Natural killer cell (primary cell): ENCODE measurements around the gene RPL23. TPM values are rescaled to one million over a fixed set of nuclear protein-coding genes. Genes with fewer than 3 reads are reported as not detected.

ENCODE experiments used
- ATAC-seq, 3 donors: fragments of 150-1000 bp in 2 of 3; fragments of 200-7000 bp in 1 of 3; cut with Tn5 transposase; 1 replicate in 1 of 3; 2 replicates in 2 of 3; pipeline ENCODE4 v1.10.0; 2021; ENCODE audit warnings: mild to moderate bottlenecking in 2 of 3, moderate library complexity in 2 of 3
- DNase-seq, 2 donors: peaks; one replicate each; pipeline versions ENCODE4 v3.0.0 to v3.0.0-alpha.2; 2013 to 2021; ENCODE audit warnings: mixed read lengths in 1 of 2
- H3K27ac ChIP-seq: one replicate; pipeline ENCODE4 v1.5.1; 2013; ENCODE audit warnings: mild to moderate bottlenecking, low read length
- H3K27me3 ChIP-seq: one replicate; pipeline ENCODE4 v1.6.1; 2013; ENCODE audit warnings: low read length; ENCODE audit not compliant: control insufficient read depth, insufficient read depth
- H3K36me3 ChIP-seq: one replicate; pipeline ENCODE4 v1.6.1; 2013; ENCODE audit warnings: low read length; ENCODE audit not compliant: control insufficient read depth, insufficient read depth
- H3K4me1 ChIP-seq: one replicate; pipeline ENCODE4 v1.6.1; 2013; ENCODE audit warnings: low read length; ENCODE audit not compliant: control insufficient read depth, insufficient read depth
- H3K4me3 ChIP-seq: one replicate; pipeline ENCODE4 v1.5.1; 2013; ENCODE audit warnings: low read length
- H3K9me3 ChIP-seq: one replicate; pipeline ENCODE4 v1.6.1; 2013; ENCODE audit warnings: low read length; ENCODE audit not compliant: control insufficient read depth, insufficient read depth
- H3K27ac Mint-ChIP-seq, 2 donors: one replicate each; pipeline ENCODE4 v1.8.0; 2022; ENCODE audit warnings: mild to moderate bottlenecking in 2 of 2, mixed read lengths in 2 of 2, moderate library complexity in 1 of 2
- H3K27me3 Mint-ChIP-seq, 2 donors: one replicate each; pipeline ENCODE4 v1.8.0; 2022; ENCODE audit warnings: low read depth in 2 of 2, mixed read lengths in 2 of 2
- H3K36me3 Mint-ChIP-seq: one replicate; pipeline ENCODE4 v1.8.0; 2022; ENCODE audit warnings: mixed read lengths
- H3K4me1 Mint-ChIP-seq, 2 donors: one replicate each; pipeline ENCODE4 v1.8.0; 2022; ENCODE audit warnings: mixed read lengths in 2 of 2
- H3K4me3 Mint-ChIP-seq: one replicate; pipeline ENCODE4 v1.8.0; 2022; ENCODE audit warnings: mild to moderate bottlenecking, moderate library complexity, mixed read lengths
- H3K9me3 Mint-ChIP-seq, 2 donors: one replicate each; pipeline ENCODE4 v1.8.0; 2022; ENCODE audit warnings: mixed read lengths in 2 of 2
- CTCF ChIP-seq: fragments of 200-600 bp; IDR thresholded peaks from one replicate; pipeline ENCODE4 v1.8.0; 2022; ENCODE audit warnings: antibody characterized with exemption
- WGBS: methylation state at CpG from one replicate; pipeline ENCODE4 v1.1.7; 2013; ENCODE audit warnings: missing lambda C conversion rate; ENCODE audit not compliant: insufficient coverage; 5-methylcytosine and 5-hydroxymethylcytosine counted together
- intact Hi-C: fragments of 100-400 bp; cut with micrococcal nuclease; formaldehyde crosslinking; loops from one replicate; pipeline ENCODE4 v1.14.2; 2022
- total RNA-seq, 4 donors: library from RNA; stranded (reverse); fragments of 120-200 nt in 1 of 4; gene quantifications; one replicate each; pipeline versions ENCODE4 v1.2.3 to v1.2.4, GENCODE V29; 2013 to 2022

The RPL23 gene
- total RNA-seq, 3 donors from 2014 or later (not counting 1 experiment from before 2014, with no cell fraction given): 752 to 934 (median 923) TPM

DNA sequence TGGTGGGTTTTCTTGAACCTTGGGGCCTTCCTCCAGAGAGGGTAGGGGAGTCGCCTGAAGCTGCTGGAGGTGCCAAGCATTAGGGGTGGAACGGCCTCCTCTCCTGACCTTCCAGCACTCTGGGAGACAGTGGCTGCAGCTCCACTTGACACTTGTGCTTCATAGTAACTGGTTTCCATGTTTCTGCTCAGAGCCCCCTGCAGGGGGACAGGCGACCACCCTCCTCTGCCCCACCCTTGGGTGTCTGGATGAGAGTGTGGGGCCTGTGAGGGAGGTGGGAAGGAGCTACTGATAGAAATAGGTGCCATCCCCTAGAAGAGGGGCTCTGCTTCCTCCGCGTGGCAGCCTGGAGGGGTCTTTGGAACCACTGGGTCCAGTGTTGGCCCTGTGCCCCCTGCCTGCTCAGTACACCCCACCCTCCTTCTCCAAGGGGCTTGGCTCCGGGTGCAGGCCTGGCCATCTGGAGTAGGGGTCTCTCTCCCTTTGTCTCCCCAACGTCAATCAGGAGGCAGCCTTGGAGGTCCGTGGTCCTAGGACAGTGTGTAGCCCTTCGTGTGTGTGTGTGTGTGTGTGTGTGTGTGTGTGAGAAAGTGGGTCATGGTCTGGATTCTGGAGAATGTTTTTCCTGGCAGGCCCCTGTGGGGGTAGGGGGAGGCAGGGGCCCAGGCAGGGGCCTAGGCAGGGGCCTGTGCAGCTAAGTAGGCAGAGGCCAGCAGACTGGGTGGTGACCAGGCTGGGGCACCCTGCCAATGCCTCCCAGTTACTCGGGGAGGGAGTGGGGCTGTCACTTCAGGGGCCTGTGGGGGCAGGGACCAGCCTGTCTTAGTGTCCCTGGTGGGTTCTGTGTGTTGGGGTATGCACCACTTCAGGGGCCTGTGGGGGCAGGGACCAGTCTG lies 21.2 kb upstream of the RPL23 start:
- WGBS: 50% methylated on average over 8 of the region's 10 CpGs
- no peaks in the 10 kb centered on the region for H3K36me3 Mint-ChIP-seq
- peaks cover 23% of the 10 kb centered on the region for H3K36me3 ChIP-seq
- H3K9me3 Mint-ChIP-seq: no peaks in the 10 kb centered on the region
- ATAC-seq (no peak), DNase-seq (peak in 1 of 2 donors; percentile 9)
- no peak for TF ChIP-seq CTCF
- no peaks in the 10 kb centered on the region for H3K9me3 ChIP-seq
- peak overlapping the region; percentile 100 for H3K4me3 Mint-ChIP-seq
- no peaks in the 10 kb centered on the region for H3K27me3 Mint-ChIP-seq
- intact Hi-C loops: loop anchor here (5.0 kb wide), 2 partner anchors 172 to 278 kb away; partner anchors contain the start of gene PLXDC1
- no peak overlapping the region for H3K4me3 ChIP-seq
- peaks cover 73 to 88% of the 10 kb centered on the region in 2 donors for H3K4me1 Mint-ChIP-seq
- no peaks in the 10 kb centered on the region for H3K27me3 ChIP-seq
- peaks cover 84% of the 10 kb centered on the region for H3K4me1 ChIP-seq
- peak overlapping the region; percentile 58 for H3K27ac ChIP-seq
- H3K27ac Mint-ChIP-seq: peak overlapping the region; percentile 96 to 98

DNA sequence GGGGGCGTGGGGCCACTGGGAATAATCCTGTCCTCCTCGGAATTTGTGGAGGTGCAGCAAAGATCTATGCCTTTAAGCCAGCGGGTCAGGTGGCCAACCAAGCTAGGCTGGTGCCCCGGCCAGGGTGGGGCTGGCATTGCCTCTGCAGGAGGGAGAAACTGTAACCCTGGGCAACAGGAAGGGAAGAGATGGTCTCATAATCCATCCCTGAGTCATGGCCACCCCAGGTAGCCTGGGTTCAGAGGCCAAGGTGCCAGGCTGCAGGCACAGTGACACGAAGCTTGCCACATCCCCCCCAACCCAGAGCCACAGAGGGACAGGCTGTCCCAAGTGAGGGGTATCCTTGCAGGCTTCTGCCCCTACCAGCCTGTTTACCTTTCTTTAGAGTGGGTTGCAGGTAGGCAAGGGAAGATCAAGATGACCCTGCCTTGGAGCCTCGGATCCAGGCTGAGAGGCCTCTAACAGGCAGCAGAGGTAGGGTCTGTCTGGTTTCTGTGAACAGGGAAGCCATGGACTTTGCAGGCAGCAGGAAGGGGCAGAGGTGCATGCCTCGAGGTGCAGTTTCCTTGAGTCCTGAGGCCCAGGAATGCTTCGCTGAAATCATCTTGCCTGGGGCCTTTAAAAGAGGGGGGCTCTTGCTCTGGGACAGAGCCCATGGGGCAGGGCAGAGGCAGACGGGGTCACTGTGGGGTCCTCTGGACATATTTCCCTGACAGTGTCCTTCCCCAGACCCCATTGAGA lies 20.3 kb upstream of the RPL23 start:
- 65% methylated on average over 9 of the region's 9 CpGs for WGBS
- Histone ChIP-seq H3K36me3 (peaks cover 15% of the 10 kb centered on the region), H3K27ac (peak overlapping the region; percentile 58), H3K4me3 (no peak overlapping the region), H3K9me3 (no peaks in the 10 kb centered on the region), H3K27me3 (no peaks in the 10 kb centered on the region), H3K4me1 (peaks cover 79% of the 10 kb centered on the region)
- intact Hi-C loops: loop anchor here (5.0 kb wide), 2 partner anchors 172 to 278 kb away; partner anchors contain the start of gene PLXDC1
- Mint-ChIP-seq H3K36me3 (no peaks in the 10 kb centered on the region), H3K27me3 (no peaks in the 10 kb centered on the region), H3K9me3 (no peaks in the 10 kb centered on the region), H3K27ac (peak overlapping the region; percentile 96 to 98), H3K4me1 (peaks cover 69 to 89% of the 10 kb centered on the region in 2 donors), H3K4me3 (peak overlapping the region; percentile 100)
- DNase-seq (no peak), ATAC-seq (no peak)
- TF ChIP-seq CTCF: no peak

DNA sequence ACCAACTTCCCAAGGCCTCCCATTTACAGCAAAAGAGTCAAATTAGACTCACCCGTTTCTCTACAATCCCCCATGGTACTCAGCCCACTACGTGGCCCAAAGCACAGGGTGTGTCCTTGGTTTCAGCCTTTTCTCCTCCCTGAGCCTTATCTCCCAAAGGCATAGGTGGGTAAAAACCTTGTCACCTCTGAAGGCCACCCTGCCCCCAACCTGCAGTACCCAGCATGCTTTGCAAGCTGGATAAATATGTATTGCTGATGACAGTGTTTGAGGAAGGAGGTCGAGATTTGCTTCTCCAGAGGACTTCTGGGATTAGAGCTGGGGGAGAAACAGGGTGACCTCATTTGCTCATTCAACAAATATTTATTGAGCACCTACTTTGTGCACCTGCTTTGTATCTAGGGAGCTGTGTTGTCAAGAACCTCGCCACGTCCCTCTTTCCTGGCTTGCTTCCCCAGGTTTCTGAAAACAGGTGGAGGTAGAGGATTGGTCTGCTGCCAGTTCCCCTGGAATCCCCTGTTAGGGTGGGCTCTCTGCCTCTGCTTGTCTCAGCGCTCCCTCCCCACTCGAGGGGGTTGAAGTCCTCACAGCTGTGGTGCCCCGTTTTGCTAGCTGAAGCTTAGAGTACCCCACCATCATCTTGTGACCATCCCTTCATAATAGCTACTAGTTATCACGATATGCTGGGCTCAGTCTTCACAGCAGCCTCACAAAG lies 19.3 kb upstream of the RPL23 start:
- H3K4me3 ChIP-seq: no peak overlapping the region
- intact Hi-C loops: loop anchor here (5.0 kb wide), 2 partner anchors 171 to 279 kb away; partner anchors contain the start of gene PLXDC1
- Mint-ChIP-seq H3K27ac (peak overlapping the region; percentile 96 to 98), H3K9me3 (no peaks in the 10 kb centered on the region), H3K4me1 (peaks cover 69 to 89% of the 10 kb centered on the region in 2 donors), H3K36me3 (no peaks in the 10 kb centered on the region), H3K27me3 (no peaks in the 10 kb centered on the region), H3K4me3 (peak overlapping the region; percentile 100)
- TF ChIP-seq CTCF: no peak
- DNase-seq: no peak
- H3K27me3 ChIP-seq: no peaks in the 10 kb centered on the region
- no peaks in the 10 kb centered on the region for H3K9me3 ChIP-seq
- no peak for ATAC-seq
- 73% methylated on average over 9 of the region's 9 CpGs for WGBS
- peaks cover 79% of the 10 kb centered on the region for H3K4me1 ChIP-seq
- peaks cover 5% of the 10 kb centered on the region for H3K36me3 ChIP-seq
- peak overlapping the region; percentile 58 for H3K27ac ChIP-seq
